ENCODE data around the gene SPAAR. TPM values are rescaled to one million over a fixed set of nuclear protein-coding genes. Genes with fewer than 3 reads are reported as not detected.

The SPAAR gene
- polyA plus RNA-seq, 2 of the 4 experiments (the other 2 are of a cell fraction), result not detected

DNA sequence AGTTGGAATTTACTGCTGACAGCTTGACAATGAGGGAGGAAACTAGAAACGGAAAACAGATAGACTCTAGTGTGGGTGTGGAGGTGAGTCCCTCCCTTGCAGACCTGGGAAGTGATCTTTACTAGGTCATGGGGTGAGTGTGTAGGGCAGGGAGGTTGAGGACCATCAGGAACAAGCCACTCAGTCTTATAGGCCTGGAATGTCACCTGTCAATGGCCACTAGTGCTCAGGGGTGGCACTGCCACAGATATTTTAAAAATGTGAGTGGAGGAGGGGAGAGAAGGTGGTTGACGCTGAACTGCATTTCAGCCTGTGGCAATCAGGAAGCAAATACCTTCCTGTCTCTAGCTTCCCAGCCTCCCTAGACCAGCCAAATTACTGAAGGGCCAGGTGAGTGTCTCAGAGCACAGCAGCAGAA, 39.6 kb downstream of the SPAAR start (continued):
- TF ChIP-seq ZFP36 (IDR thresholded peaks at IDR 0.05; ENCODE audit: borderline replicate concordance, partially characterized antibody) (no peak), ZSCAN20 (CRISPR knock-in tag; IDR thresholded peaks at IDR 0.05) (no peak), SREBF2 (IDR thresholded peaks at IDR 0.05) (no peak), ELK1 (IDR thresholded peaks at IDR 0.05; ENCODE audit: low read depth, low read length) (no peak)

- FAIRE-seq (no peak), DNase-seq (ENCODE audit: low read depth in 1 of 2, low spot score in 1 of 2) (peak in 1 of 2 experiments; percentile 42), ATAC-seq (peak in 1 of 2 experiments; percentile 19; a peak in 1 of 6 replicates)
- CTCF ChIA-PET, result interaction anchor here (0.8 to 2.5 kb wide), 8 partner anchors 11 to 238 kb away, joined by 3 to 19 read pairs (median 5); no protein-coding TSS in a partner anchor
- H3K4me1 ChIP-seq, result peaks cover 12% of the 10 kb centered on the region; the same call in 1 of the 3 replicates
- no peak overlapping the region for H3K4me2 ChIP-seq
- POLR2A ChIA-PET, result no interaction called here
- WGBS (ENCODE audit: missing lambda C conversion rate), result 33% methylated on average over 6 of the region's 6 CpGs
- no peak overlapping the region for H3K4me3 ChIP-seq
- no peak overlapping the region for H3K27ac ChIP-seq
- TF ChIP-seq CHD2 (IDR thresholded peaks at IDR 0.05; ENCODE audit: low read length, partially characterized antibody) (no peak), HDAC2 (IDR thresholded peaks at IDR 0.05) (no peak), KDM5A (IDR thresholded peaks at IDR 0.05) (no peak), GATA3 (IDR thresholded peaks at IDR 0.05; ENCODE audit: borderline replicate concordance) (no peak), MAZ (IDR thresholded peaks at IDR 0.05; ENCODE audit: borderline replicate concordance, low read depth, low read length) (no peak), REST (IDR thresholded peaks at IDR 0.05) (no peak), BCL3 (IDR thresholded peaks at IDR 0.05) (no peak)
- TF ChIP-seq, protein P1, sequence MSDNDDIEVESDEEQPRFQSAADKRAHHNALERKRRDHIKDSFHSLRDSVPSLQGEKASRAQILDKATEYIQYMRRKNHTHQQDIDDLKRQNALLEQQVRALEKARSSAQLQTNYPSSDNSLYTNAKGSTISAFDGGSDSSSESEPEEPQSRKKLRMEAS (IDR thresholded peaks at IDR 0.05), result no peak
- TF ChIP-seq, protein P2, sequence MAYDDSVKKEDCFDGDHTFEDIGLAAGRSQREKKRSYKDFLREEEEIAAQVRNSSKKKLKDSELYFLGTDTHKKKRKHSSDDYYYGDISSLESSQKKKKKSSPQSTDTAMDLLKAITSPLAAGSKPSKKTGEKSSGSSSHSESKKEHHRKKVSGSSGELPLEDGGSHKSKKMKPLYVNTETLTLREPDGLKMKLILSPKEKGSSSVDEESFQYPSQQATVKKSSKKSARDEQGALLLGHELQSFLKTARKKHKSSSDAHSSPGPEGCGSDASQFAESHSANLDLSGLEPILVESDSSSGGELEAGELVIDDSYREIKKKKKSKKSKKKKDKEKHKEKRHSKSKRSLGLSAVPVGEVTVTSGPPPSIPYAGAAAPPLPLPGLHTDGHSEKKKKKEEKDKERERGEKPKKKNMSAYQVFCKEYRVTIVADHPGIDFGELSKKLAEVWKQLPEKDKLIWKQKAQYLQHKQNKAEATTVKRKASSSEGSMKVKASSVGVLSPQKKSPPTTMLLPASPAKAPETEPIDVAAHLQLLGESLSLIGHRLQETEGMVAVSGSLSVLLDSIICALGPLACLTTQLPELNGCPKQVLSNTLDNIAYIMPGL (CRISPR knock-in tag; IDR thresholded peaks at IDR 0.05; ENCODE audit: borderline replicate concordance), result no peak
- H3K9me3 ChIP-seq, result no peaks in the 10 kb centered on the region
Observed at GRCh38 chr9:35951736-35952135, 42.4 kb downstream of the SPAAR start.

- Histone ChIP-seq H3K9me3 (no peaks in the 10 kb centered on the region), H3K27ac (no peak overlapping the region), H3K4me2 (no peak overlapping the region), H3K4me1 (peaks cover 12% of the 10 kb centered on the region; the same call in 1 of the 3 replicates), H3K4me3 (no peak overlapping the region)
- ChIA-PET CTCF (interaction anchor here (0.6 to 2.5 kb wide), 14 partner anchors 8 to 237 kb away, joined by 3 to 19 read pairs (median 4); no protein-coding TSS in a partner anchor), POLR2A (no interaction called here)
- TF ChIP-seq HOXA7 (CRISPR knock-in tag; IDR thresholded peaks at IDR 0.05) (no peak), RCOR1 (IDR thresholded peaks at IDR 0.05; ENCODE audit: low read depth, low read length) (no peak), KDM5A (IDR thresholded peaks at IDR 0.05) (no peak), MAFK (IDR thresholded peaks at IDR 0.05; ENCODE audit: partially characterized antibody) (no peak), HOXB13 (CRISPR knock-in tag; IDR thresholded peaks at IDR 0.05; ENCODE audit: low read depth) (no peak), BCL3 (IDR thresholded peaks at IDR 0.05) (no peak), PBX3 (IDR thresholded peaks at IDR 0.05) (no peak), TFCP2L1 (CRISPR knock-in tag; IDR thresholded peaks at IDR 0.05) (no peak), KDM1A (IDR thresholded peaks at IDR 0.05; ENCODE audit: low read depth) (no peak), PHF8 (IDR thresholded peaks at IDR 0.05; ENCODE audit: borderline replicate concordance, low read depth) (no peak), FOXS1 (CRISPR knock-in tag; IDR thresholded peaks at IDR 0.05) (no peak), CBX8 (IDR thresholded peaks at IDR 0.05) (no peak)
- TF ChIP-seq, protein P3, sequence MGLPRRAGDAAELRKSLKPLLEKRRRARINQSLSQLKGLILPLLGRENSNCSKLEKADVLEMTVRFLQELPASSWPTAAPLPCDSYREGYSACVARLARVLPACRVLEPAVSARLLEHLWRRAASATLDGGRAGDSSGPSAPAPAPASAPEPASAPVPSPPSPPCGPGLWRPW (IDR thresholded peaks at IDR 0.05), result no peak
- ATAC-seq, result no peak
- whole genome bisulfite sequencing (ENCODE audit: missing lambda C conversion rate), result 52% methylated on average over 6 of the region's 6 CpGs
- DNase-seq (ENCODE audit: low read depth in 1 of 2, low spot score in 1 of 2), result no peak
- no peak for FAIRE-seq
Observed at GRCh38 chr9:35952526-35953191, 43.4 kb downstream of the SPAAR start.

Data from A549 (cell line).